ENCODE measurements around the gene BORCS6. TPM values are rescaled to one million over a fixed set of nuclear protein-coding genes. Genes with fewer than 3 reads are reported as not detected.
A peak's percentile ranks its signal among the peaks of the same experiment; 100 is the strongest.

Gene BORCS6
- total and polyA plus RNA-seq, 2 of the 13 experiments (the other 11 are each of a cell fraction or from before 2014, with no cell fraction given) = 2.0 to 5.1 TPM

DNA sequence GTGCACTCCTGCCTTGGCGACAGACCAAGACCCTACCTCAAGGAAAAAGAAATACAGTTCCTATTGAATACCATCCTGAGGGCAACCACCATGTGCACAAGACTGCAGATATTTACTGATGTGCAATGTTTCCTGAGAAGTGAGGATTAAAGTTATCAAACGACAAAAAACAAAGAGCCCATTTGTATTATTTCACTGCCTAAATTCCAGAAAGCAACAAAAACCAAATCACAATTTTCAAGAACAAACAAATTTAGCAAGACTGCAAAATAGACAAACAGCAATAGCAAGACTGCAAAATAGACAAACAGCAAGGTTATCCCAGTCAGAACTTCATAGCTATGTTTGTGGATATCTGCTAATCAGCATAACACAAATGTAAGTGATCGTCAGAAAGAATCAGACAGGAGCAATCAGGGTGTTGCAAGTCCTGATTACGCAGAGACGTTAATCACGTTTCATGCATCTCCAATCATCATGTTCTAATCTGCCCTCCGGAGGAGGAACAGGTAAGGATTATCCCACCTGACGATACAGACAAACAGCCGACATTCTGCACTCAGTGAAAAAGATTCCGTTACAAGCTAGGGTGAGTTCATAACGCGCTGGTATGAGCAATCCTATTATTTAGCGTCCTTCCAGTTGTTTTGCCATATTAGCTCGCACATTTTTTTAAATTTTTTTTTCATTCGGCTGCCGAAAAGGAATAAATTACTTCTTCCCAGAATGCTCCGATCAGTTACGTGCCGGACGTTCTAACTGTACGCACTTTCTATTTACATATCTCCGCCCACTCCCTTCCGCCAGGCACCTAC is 16.7 kb downstream of the BORCS6 start (continued):
- TF ChIP-seq, protein P1, sequence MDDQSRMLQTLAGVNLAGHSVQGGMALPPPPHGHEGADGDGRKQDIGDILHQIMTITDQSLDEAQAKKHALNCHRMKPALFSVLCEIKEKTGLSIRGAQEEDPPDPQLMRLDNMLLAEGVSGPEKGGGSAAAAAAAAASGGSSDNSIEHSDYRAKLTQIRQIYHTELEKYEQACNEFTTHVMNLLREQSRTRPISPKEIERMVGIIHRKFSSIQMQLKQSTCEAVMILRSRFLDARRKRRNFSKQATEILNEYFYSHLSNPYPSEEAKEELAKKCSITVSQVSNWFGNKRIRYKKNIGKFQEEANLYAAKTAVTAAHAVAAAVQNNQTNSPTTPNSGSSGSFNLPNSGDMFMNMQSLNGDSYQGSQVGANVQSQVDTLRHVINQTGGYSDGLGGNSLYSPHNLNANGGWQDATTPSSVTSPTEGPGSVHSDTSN (CRISPR knock-in tag; IDR thresholded peaks at IDR 0.05; ENCODE audit: borderline replicate concordance) = peak; percentile 94; the same call in 1 of the 2 replicates
- no peak for TF ChIP-seq CAMTA2 (CRISPR knock-in tag; IDR thresholded peaks at IDR 0.05; ENCODE audit: borderline replicate concordance)
- TF ChIP-seq FOXA1 (IDR thresholded peaks at IDR 0.05) = no peak
- peak; percentile 52 for TF ChIP-seq FOXA1 (CRISPR knock-in tag; IDR thresholded peaks at IDR 0.05)
- TF ChIP-seq MBNL3 (CRISPR knock-in tag; conservative IDR thresholded peaks at IDR 0.05) = no peak; the same call in 1 of the 2 replicates
- peak; percentile 78 for TF ChIP-seq TFDP2 (CRISPR knock-in tag; IDR thresholded peaks at IDR 0.05)
- no peak for TF ChIP-seq ZNF879 (CRISPR knock-in tag; IDR thresholded peaks at IDR 0.05)
- TF ChIP-seq ESRRA (CRISPR knock-in tag; IDR thresholded peaks at IDR 0.05; ENCODE audit: low read depth) = peak; percentile 35; the same call in 1 of the 2 replicates
- peak; percentile 93 for TF ChIP-seq ZNF160 (CRISPR knock-in tag; IDR thresholded peaks at IDR 0.05)
- 0 out of 2 replicates have a peak, but pooled peaks have one; percentile 11 for TF ChIP-seq ZBTB42 (CRISPR knock-in tag; IDR thresholded peaks at IDR 0.05)
- peak; percentile 96 for TF ChIP-seq HOXD1 (CRISPR knock-in tag; IDR thresholded peaks at IDR 0.05)
- no peak for TF ChIP-seq DNMT1 (CRISPR knock-in tag; IDR thresholded peaks at IDR 0.05)
- peak; percentile 89; the same call in 1 of the 2 replicates for TF ChIP-seq ZNF503 (CRISPR knock-in tag; IDR thresholded peaks at IDR 0.05)
- TF ChIP-seq TBL1XR1 (IDR thresholded peaks at IDR 0.05; ENCODE audit: borderline replicate concordance, low read length, partially characterized antibody) = peak; percentile 86
- no peak; the same call in 1 of the 2 replicates for TF ChIP-seq MEIS1 (CRISPR knock-in tag; IDR thresholded peaks at IDR 0.05; ENCODE audit: borderline replicate concordance)
- peak; percentile 62; the same call in 1 of the 2 replicates for TF ChIP-seq ZBTB26 (CRISPR knock-in tag; IDR thresholded peaks at IDR 0.05; ENCODE audit: borderline replicate concordance)
- peak; percentile 84 for TF ChIP-seq MXI1 (IDR thresholded peaks at IDR 0.05; ENCODE audit: borderline replicate concordance, low read depth, low read length)
- TF ChIP-seq TRIM22 (IDR thresholded peaks at IDR 0.05) = no peak
- TF ChIP-seq SSRP1 (CRISPR knock-in tag; IDR thresholded peaks at IDR 0.05) = peak; percentile 99
- TF ChIP-seq MZF1 (CRISPR knock-in tag; IDR thresholded peaks at IDR 0.05; ENCODE audit: borderline replicate concordance) = no peak

Measured in HepG2 (cell line).